HL-60 (cell line): ENCODE results near the gene TNNI2.

Experiments used
- DNase-seq, 2 experiments: peaks; one replicate each; pipeline ENCODE4 v3.0.0-alpha.2; 2010 to 2020; ENCODE audit warnings: low read depth in 1 of 2, low spot score in 1 of 2
- H3K27ac ChIP-seq: fragments of 250-450 bp; sonication (Bioruptor Pico); replicated peaks from 2 replicates; pipeline ENCODE4 v1.5.1; 2020; ENCODE audit warnings: mild to moderate bottlenecking, moderate library complexity
- H3K27me3 ChIP-seq: fragments of 250-450 bp; sonication (Bioruptor Pico); 2 replicates; pipeline ENCODE4 v1.5.1; 2021; ENCODE audit warnings: mild to moderate bottlenecking, moderate library complexity; ENCODE audit not compliant: insufficient read depth, poor library complexity, severe bottlenecking
- H3K4me3 ChIP-seq: replicated peaks from 2 replicates; pipeline ENCODE4 v1.5.1; 2011; ENCODE audit warnings: mild to moderate bottlenecking, control low read depth, low read length; ENCODE audit not compliant: insufficient read depth
- CTCF ChIP-seq: IDR thresholded peaks from one replicate; pipeline ENCODE4 v1.5.1; 2011; ENCODE audit warnings: low read length, control low read depth, inconsistent platforms; ENCODE audit not compliant: insufficient read depth
- GABPA ChIP-seq: IDR thresholded peaks from 2 replicates; pipeline ENCODE4 v1.6.1; 2012; ENCODE audit warnings: low read depth
- POLR2AphosphoS5 ChIP-seq: IDR thresholded peaks from 2 replicates; pipeline ENCODE4 v1.6.1; 2012; ENCODE audit warnings: low read depth
- REST ChIP-seq: IDR thresholded peaks from 2 replicates; pipeline ENCODE4 v1.6.1; 2012; ENCODE audit warnings: low read depth; ENCODE audit not compliant: insufficient replicate concordance
- SPI1 ChIP-seq: IDR thresholded peaks from 2 replicates; pipeline ENCODE4 v1.6.1; 2012; ENCODE audit warnings: low read depth, mild to moderate bottlenecking, borderline replicate concordance

Gene TNNI2

GRCh38 chr11:1869427-1870325 lies 30.9 kb downstream of the TNNI2 start:
- Histone ChIP-seq H3K27me3 (no peaks in the 10 kb centered on the region), H3K27ac (no peak overlapping the region), H3K4me3 (no peak overlapping the region)
- TF ChIP-seq POLR2AphosphoS5: no peak
- no peak for TF ChIP-seq REST
- no peak for TF ChIP-seq GABPA
- no peak for TF ChIP-seq SPI1
- TF ChIP-seq CTCF: peak; percentile 11
- peak in 1 of 2 experiments; percentile 31 for DNase-seq

- no peak overlapping the region for H3K4me3 ChIP-seq
- no peaks in the 10 kb centered on the region for H3K27me3 ChIP-seq
- no peak for DNase-seq
- no peak overlapping the region for H3K27ac ChIP-seq
- TF ChIP-seq GABPA: no peak
- TF ChIP-seq SPI1: no peak
- no peak for TF ChIP-seq POLR2AphosphoS5
- TF ChIP-seq CTCF: no peak
- TF ChIP-seq REST: no peak
These were observed 31.5 kb downstream of the TNNI2 start for GRCh38 chr11:1870326-1870696.

GRCh38 chr11:1870721-1871466 lies 32.1 kb downstream of the TNNI2 start:
- DNase-seq: no peak
- TF ChIP-seq GABPA: no peak
- no peak overlapping the region for H3K27ac ChIP-seq
- no peaks in the 10 kb centered on the region for H3K27me3 ChIP-seq
- H3K4me3 ChIP-seq: no peak overlapping the region

GRCh38 chr11:1871531-1871930 lies 32.8 kb downstream of the TNNI2 start:
- Histone ChIP-seq H3K27me3 (no peaks in the 10 kb centered on the region), H3K4me3 (no peak overlapping the region)
- TF ChIP-seq SPI1 (no peak), CTCF (no peak), POLR2AphosphoS5 (no peak), GABPA (no peak), REST (no peak)

More at GRCh38 chr11:1871531-1871930, 32.8 kb downstream of the TNNI2 start:
- no peak for DNase-seq
- no peak overlapping the region for H3K27ac ChIP-seq
